Spleen (tissue), 11 donors: ENCODE data around the gene AUH. TPM values are rescaled to one million over a fixed set of nuclear protein-coding genes. Genes with fewer than 3 reads are reported as not detected.

ENCODE experiments used
- DNase-seq: peaks from one replicate; pipeline ENCODE4 v3.0.0-alpha.2; 2020
- H3K27ac ChIP-seq, 8 donors: fragments of 200-600 bp; sonication (generic) in 7 of 8; 1 replicate in 4 of 8; 2 replicates in 4 of 8; pipeline versions ENCODE4 v1.5.0 to v1.8.0; 2016 to 2021; ENCODE audit warnings: inconsistent platforms in 4 of 8, mild to moderate bottlenecking in 4 of 8, moderate library complexity in 1 of 8
- H3K27me3 ChIP-seq, 7 donors: fragments of 200-600 bp; sonication (generic) in 6 of 7; replicated peaks in 1 of 7; 1 replicate in 4 of 7; 2 replicates in 3 of 7; pipeline versions ENCODE4 v1.5.0 to v1.8.0; 2016 to 2021; ENCODE audit warnings: inconsistent platforms in 3 of 7, mild to moderate bottlenecking in 1 of 7
- H3K36me3 ChIP-seq, 6 donors: fragments of 200-600 bp; sonication (generic) in 5 of 6; 1 replicate in 4 of 6; 2 replicates in 2 of 6; pipeline versions ENCODE4 v1.5.0 to v1.8.0; 2016 to 2021; ENCODE audit warnings: inconsistent platforms in 2 of 6
- H3K4me1 ChIP-seq, 6 donors: fragments of 200-600 bp; sonication (generic) in 5 of 6; 1 replicate in 3 of 6; 2 replicates in 3 of 6; pipeline versions ENCODE4 v1.5.0 to v1.8.0; 2016 to 2021; ENCODE audit warnings: inconsistent platforms in 3 of 6
- H3K4me3 ChIP-seq, 8 donors: fragments of 200-600 bp; sonication (generic) in 7 of 8; 1 replicate in 4 of 8; 2 replicates in 4 of 8; pipeline versions ENCODE4 v1.5.0 to v1.8.0; 2016 to 2021; ENCODE audit warnings: inconsistent platforms in 4 of 8, mild to moderate bottlenecking in 4 of 8, moderate library complexity in 2 of 8
- H3K9me3 ChIP-seq, 8 donors: fragments of 200-600 bp; sonication (generic) in 7 of 8; 1 replicate in 4 of 8; 2 replicates in 4 of 8; pipeline versions ENCODE4 v1.5.0 to v1.8.0; 2016 to 2021; ENCODE audit warnings: inconsistent platforms in 4 of 8
- CTCF ChIP-seq, 11 experiments: fragments of 200-600 bp in 7 of 11; fragments of 450-650 bp in 4 of 11; sonication (generic) in 4 of 11; IDR thresholded peaks in 8 of 11; conservative IDR thresholded peaks in 3 of 11; 1 replicate in 7 of 11; 2 replicates in 4 of 11; pipeline versions ENCODE4 v1.4.0 to v1.8.0; 2016 to 2021; ENCODE audit warnings: antibody characterized with exemption in 11 of 11, inconsistent platforms in 4 of 11, mild to moderate bottlenecking in 1 of 11
- POLR2A ChIP-seq, 3 donors: fragments of 450-650 bp; IDR thresholded peaks; one replicate each; pipeline ENCODE4 v1.5.1; 2017; ENCODE audit warnings: antibody characterized with exemption in 3 of 3, mild to moderate bottlenecking in 1 of 3
- POLR2AphosphoS5 ChIP-seq, 3 donors: sonication (generic); formaldehyde crosslinking; IDR thresholded peaks; one replicate each; pipeline ENCODE4 v1.5.1; 2017; ENCODE audit warnings: antibody characterized with exemption in 3 of 3
- WGBS, 5 donors: extraction: QIAGEN DNeasy Blood & Tissue Kit in 3 of 5; methylation state at CpG; one replicate each; pipeline versions ENCODE4 v1.1.5 to v1.1.7; 2013 to 2018; 5-methylcytosine and 5-hydroxymethylcytosine counted together
- intact Hi-C: fragments of 100-400 bp; cut with DNase I; formaldehyde crosslinking; loops from one replicate; pipeline ENCODE4 v1.15.0; 2023; ENCODE audit warnings: low total_unique reads
- polyA plus RNA-seq, 3 donors: library from polyadenylated mRNA; stranded (reverse); fragments of 200-250 nt; gene quantifications; one replicate each; pipeline ENCODE4 v1.2.1, GENCODE V29; 2013
- total RNA-seq, 7 donors: library from RNA; depleted of rRNA in 3 of 7; stranded (reverse); fragments of >200 nt in 3 of 7; fragmentation: NEBNext Ultra II Directional in 4 of 7; extraction: Animal tissue kit (Norgen Biotek cat#: 25700) in 4 of 7; gene quantifications; one replicate each; pipeline versions ENCODE4 v1.1.0 to v1.2.1, GENCODE V29; 2016 to 2021
- donor health status: healthy with polysubstance abuse.
- donor health status: DM: no; HTN: no; CAD: no; lungs with moderate emphysema.
- donor health status: DM: no; HTN: no; CAD: no.
- donor health status: Bipolar disorder and iron deficiency.
- donor health status: healthy.
- donor health status: DM: no; HTN: no; CAD: no.
- donor health status: DM: yes; HTN: yes; CAD: no.

The AUH gene
- total and polyA plus RNA-seq, 10 donors = 9.4 to 37.3 (median 20.6) TPM

GRCh38 chr9:91303741-91304415 lies 57.8 kb downstream of the AUH start:
- Histone ChIP-seq H3K4me1 (peaks cover 0 to 33% (median 17%) of the 10 kb centered on the region in 6 donors), H3K9me3 (no peaks in the 10 kb centered on the region), H3K27me3 (no peaks in the 10 kb centered on the region), H3K36me3 (peaks cover 0 to 10% (median 0%) of the 10 kb centered on the region in 6 donors), H3K27ac (no peak overlapping the region), H3K4me3 (no peak overlapping the region)
- intact Hi-C loops = no loop called here
- WGBS, 5 donors = 87 to 93% (median 91%) methylated on average over 2 of the region's 2 CpGs
- no peak for DNase-seq
- no peak for TF ChIP-seq POLR2AphosphoS5 (IDR thresholded peaks at IDR 0.05)
- TF ChIP-seq POLR2A (IDR thresholded peaks at IDR 0.05) = no peak
- TF ChIP-seq CTCF (IDR thresholded peaks at IDR 0.05 in 8 of 11, conservative IDR thresholded peaks at IDR 0.05 in 3 of 11) = no peak

- DNase-seq = no peak
- Histone ChIP-seq H3K27me3 (no peaks in the 10 kb centered on the region), H3K9me3 (no peaks in the 10 kb centered on the region), H3K4me3 (no peak overlapping the region), H3K36me3 (peaks cover 0 to 8% (median 0%) of the 10 kb centered on the region in 6 donors), H3K4me1 (peaks cover 0 to 44% (median 22%) of the 10 kb centered on the region in 6 donors), H3K27ac (peak overlapping the region in 6 of 8 donors; percentile 4 to 70 (median 38))
- TF ChIP-seq POLR2A (IDR thresholded peaks at IDR 0.05) = no peak
- TF ChIP-seq POLR2AphosphoS5 (IDR thresholded peaks at IDR 0.05) = no peak
- TF ChIP-seq CTCF (IDR thresholded peaks at IDR 0.05 in 8 of 11, conservative IDR thresholded peaks at IDR 0.05 in 3 of 11) = no peak
- 32 to 63% (median 48%) methylated on average over 4 of the region's 4 CpGs for WGBS, 5 donors
- intact Hi-C loops = no loop called here
Measured at GRCh38 chr9:91302831-91303230, 58.9 kb downstream of the AUH start.

- WGBS, 5 donors = 78 to 84% (median 81%) methylated on average over 5 of the region's 5 CpGs
- TF ChIP-seq CTCF (IDR thresholded peaks at IDR 0.05 in 8 of 11, conservative IDR thresholded peaks at IDR 0.05 in 3 of 11) = no peak
- no peak for TF ChIP-seq POLR2A (IDR thresholded peaks at IDR 0.05)
- TF ChIP-seq POLR2AphosphoS5 (IDR thresholded peaks at IDR 0.05) = no peak
- H3K4me3 ChIP-seq = no peak overlapping the region
- intact Hi-C loops = no loop called here
- H3K27me3 ChIP-seq = no peaks in the 10 kb centered on the region
- no peaks in the 10 kb centered on the region for H3K9me3 ChIP-seq
- no peak for DNase-seq
- peaks cover 0 to 20% (median 5%) of the 10 kb centered on the region in 6 donors for H3K36me3 ChIP-seq
- peaks cover 0 to 59% (median 30%) of the 10 kb centered on the region in 6 donors for H3K4me1 ChIP-seq
- H3K27ac ChIP-seq = no peak overlapping the region
Measured at GRCh38 chr9:91301161-91301560, 60.6 kb downstream of the AUH start.

GRCh38 chr9:91298311-91298710 lies 63.4 kb downstream of the AUH start:
- Histone ChIP-seq H3K27me3 (no peaks in the 10 kb centered on the region), H3K27ac (peak overlapping the region in 3 of 8 donors; percentile 44 to 55 (median 44)), H3K4me1 (peaks cover 0 to 44% (median 27%) of the 10 kb centered on the region in 6 donors), H3K4me3 (no peak overlapping the region), H3K36me3 (peaks cover 0 to 49% (median 30%) of the 10 kb centered on the region in 6 donors), H3K9me3 (no peaks in the 10 kb centered on the region)
- WGBS, 5 donors = 43 to 78% (median 56%) methylated on average over 2 of the region's 2 CpGs
- intact Hi-C loops = no loop called here
- no peak for TF ChIP-seq CTCF (IDR thresholded peaks at IDR 0.05 in 8 of 11, conservative IDR thresholded peaks at IDR 0.05 in 3 of 11)
- TF ChIP-seq POLR2AphosphoS5 (IDR thresholded peaks at IDR 0.05) = no peak
- no peak for TF ChIP-seq POLR2A (IDR thresholded peaks at IDR 0.05)
- DNase-seq = no peak
